Fibroblast of pulmonary artery (primary cell): Measurements from ENCODE around the gene ASTN2.

Experiments used
- DNase-seq: peaks from one replicate; pipeline ENCODE4 v3.0.0-alpha.2; 2010; ENCODE audit warnings: low read depth
- H3K4me3 ChIP-seq: replicated peaks from 2 replicates; pipeline ENCODE4 v1.5.1; 2011; ENCODE audit warnings: low read depth, mild to moderate bottlenecking, control low read depth, low read length, moderate library complexity
- TF ChIP-seq, protein P1 (sequence below): IDR thresholded peaks from 2 replicates; pipeline ENCODE4 v1.5.1; 2011; ENCODE audit warnings: mild to moderate bottlenecking, control low read depth, low read length, inconsistent platforms; ENCODE audit errors: missing control alignments

The ASTN2 gene

DNA sequence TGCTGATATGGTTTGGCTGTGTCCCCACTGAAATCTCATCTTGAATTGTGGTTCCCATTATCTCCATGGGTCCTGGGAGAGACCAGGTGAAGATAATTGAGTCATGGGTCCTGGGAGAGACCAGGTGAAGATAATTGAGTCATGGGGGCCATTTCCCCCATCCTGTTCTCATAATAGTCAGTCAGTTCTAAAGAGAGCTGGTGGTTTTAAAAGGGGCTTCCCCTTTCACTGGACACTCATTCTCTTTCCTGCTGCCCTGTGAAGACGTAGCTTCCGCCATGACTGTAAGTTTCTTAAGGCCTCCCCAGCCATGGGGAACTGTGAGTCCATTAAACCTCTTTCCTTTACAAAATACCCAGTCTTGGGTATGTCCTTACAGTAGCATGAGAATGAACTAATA is 628.1 kb downstream of the ASTN2 start:
- TF ChIP-seq, protein P1, sequence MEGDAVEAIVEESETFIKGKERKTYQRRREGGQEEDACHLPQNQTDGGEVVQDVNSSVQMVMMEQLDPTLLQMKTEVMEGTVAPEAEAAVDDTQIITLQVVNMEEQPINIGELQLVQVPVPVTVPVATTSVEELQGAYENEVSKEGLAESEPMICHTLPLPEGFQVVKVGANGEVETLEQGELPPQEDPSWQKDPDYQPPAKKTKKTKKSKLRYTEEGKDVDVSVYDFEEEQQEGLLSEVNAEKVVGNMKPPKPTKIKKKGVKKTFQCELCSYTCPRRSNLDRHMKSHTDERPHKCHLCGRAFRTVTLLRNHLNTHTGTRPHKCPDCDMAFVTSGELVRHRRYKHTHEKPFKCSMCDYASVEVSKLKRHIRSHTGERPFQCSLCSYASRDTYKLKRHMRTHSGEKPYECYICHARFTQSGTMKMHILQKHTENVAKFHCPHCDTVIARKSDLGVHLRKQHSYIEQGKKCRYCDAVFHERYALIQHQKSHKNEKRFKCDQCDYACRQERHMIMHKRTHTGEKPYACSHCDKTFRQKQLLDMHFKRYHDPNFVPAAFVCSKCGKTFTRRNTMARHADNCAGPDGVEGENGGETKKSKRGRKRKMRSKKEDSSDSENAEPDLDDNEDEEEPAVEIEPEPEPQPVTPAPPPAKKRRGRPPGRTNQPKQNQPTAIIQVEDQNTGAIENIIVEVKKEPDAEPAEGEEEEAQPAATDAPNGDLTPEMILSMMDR: no peak
- no peak overlapping the region for H3K4me3 ChIP-seq
- DNase-seq: no peak

DNA sequence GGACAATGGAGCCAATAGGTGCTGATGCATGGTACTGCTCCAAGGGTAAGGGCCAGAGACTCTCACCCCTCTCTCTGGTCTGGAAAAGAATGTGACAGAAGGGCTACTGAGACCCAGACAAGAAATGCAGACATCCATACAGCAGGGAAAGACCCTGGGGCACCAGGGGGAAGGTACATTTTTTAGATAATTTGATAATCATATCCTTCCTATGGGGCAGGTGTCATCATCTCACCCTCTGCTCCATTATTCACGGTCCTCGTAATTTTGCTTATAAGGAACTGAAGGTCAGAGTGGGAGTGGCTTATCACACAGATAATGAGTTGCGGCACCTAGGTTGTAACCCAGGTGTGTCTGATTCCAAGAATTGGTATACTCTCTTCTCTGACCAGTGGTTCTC is 637.7 kb downstream of the ASTN2 start:
- no peak for DNase-seq
- no peak overlapping the region for H3K4me3 ChIP-seq
- TF ChIP-seq, protein P1: no peak

DNA sequence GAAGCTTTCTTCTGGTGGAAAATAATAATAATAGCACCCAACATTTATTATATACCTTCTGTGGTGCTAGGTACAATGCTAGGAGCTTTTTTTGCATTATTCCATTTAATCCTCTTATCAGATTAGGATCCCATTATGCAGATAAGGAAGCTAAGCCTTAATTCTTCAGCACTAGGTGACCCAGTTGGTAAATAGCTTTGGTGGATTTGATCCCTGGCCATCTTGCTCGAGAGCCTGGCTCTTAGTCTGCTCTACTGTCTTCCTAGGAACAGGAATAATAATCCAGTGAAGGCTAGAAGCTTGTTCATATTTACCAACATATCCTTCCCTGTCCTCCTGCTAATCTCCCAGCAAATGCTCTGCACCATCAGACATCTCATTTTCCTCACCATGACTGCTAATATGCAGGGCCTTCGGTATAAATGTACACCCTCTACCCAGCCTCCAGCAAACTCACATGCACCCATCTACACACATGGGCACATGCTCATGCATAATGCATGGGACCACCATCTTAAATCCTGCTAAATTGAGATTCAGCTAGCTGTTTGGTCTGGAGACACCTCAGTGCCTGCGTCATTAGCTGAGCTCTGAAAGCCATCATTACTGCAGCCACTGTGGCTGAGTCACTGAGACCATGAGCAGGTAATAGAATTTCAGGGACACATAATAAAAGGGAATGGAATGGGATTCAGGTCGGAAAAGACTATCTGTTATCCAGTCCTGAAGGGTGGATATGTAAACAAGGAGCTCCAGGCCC is 640.3 kb downstream of the ASTN2 start:
- DNase-seq: no peak
- TF ChIP-seq, protein P1: no peak
- no peak overlapping the region for H3K4me3 ChIP-seq

DNA sequence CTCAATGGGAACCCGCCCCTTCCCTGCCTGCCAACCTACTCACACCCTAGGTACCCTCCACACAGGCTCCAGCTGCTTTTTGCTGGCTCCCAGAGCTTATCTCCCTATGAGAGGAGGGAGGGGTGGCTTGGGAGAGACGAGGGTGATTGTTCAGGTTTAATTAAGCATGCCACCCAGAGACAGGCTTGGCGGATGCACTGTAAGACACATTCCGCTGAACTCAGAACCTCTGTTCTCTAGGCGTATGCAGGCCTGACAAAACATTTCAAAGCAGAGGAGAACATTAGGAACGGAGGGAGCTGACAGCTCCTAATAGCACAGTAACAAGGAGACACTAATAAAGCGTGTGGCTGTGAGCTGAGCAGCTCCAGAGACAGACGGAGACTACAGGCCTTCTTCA is 647.6 kb downstream of the ASTN2 start:
- DNase-seq: no peak
- H3K4me3 ChIP-seq: no peak overlapping the region
- TF ChIP-seq, protein P1: no peak

DNA sequence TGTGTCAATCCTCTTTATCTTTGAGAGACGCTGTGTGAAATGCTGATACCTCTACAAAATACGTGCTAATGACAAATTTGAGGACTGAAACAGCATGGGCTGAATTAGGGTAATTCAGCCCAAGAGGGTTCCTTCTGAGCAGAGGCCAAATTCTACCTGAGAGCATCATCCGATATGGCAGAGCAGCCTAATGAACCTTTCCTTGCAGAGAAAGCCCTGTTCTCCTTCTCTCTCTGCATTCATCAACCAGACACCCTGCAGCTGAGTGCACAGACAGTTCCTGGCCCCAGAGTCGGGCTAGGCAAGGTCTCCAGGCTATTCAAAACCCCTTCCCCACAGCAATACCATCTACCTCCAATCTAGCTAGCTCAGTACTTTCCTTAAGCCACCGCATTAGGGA is 649.8 kb downstream of the ASTN2 start:
- DNase-seq: no peak
- TF ChIP-seq, protein P1: no peak
- no peak overlapping the region for H3K4me3 ChIP-seq

DNA sequence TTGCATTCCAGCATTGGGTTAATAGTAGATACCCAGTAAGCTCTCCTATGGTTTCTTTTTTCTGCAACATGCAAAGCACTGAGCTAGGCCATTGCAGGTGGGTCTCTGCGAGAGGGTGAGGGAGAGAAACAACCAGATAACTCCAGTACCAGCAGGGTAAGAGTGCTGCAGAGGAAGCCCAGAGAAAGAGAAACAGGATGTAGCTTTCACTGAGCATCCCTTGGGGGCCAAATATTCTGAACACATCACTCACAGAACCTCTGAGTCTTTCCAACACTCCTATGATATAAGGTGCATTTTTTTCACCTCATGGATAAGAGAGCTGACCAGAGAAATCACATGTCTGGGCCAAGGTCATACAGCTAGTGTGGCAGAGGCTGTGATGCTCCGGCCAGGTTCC is 651.1 kb downstream of the ASTN2 start:
- TF ChIP-seq, protein P1: no peak
- no peak for DNase-seq

DNA sequence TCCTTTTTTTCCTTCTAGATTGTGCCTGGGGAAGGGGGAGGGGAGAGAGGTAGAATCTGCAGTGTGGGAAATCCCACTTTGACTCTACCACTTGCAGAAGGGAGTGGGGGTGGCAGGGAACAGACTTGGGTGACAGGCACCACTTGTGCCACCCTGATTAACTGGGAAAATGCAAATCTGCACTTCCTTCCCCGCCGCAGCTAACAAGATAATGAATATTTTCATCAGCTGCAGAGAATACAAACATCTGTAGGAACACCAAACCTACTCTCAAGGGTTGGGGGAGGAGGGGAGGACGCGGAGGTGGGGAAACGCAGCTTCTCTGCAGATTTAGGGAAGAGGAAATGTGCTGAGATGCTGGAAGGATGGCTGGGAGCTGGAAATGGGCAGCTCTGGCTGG is 654.2 kb downstream of the ASTN2 start:
- TF ChIP-seq, protein P1: no peak
- no peak for DNase-seq
- no peak overlapping the region for H3K4me3 ChIP-seq

More for the DNA sequence above, 651.1 kb downstream of the ASTN2 start:
- H3K4me3 ChIP-seq: no peak overlapping the region
